GM12892 (cell line): ENCODE measurements around the gene LAIR2.

Experiments used
- POLR2A ChIP-seq: IDR thresholded peaks from 2 replicates; pipeline ENCODE4 v1.6.1; 2011; ENCODE audit warnings: low read depth, low read length, control low read depth
- POLR2AphosphoS5 ChIP-seq: IDR thresholded peaks from 2 replicates; pipeline ENCODE4 v1.6.1; 2011; ENCODE audit warnings: low read depth, low read length, control low read depth
- TAF1 ChIP-seq: IDR thresholded peaks from 2 replicates; pipeline ENCODE4 v1.6.1; 2011; ENCODE audit warnings: low read depth, mild to moderate bottlenecking, control low read depth, low read length, borderline replicate concordance

DNA sequence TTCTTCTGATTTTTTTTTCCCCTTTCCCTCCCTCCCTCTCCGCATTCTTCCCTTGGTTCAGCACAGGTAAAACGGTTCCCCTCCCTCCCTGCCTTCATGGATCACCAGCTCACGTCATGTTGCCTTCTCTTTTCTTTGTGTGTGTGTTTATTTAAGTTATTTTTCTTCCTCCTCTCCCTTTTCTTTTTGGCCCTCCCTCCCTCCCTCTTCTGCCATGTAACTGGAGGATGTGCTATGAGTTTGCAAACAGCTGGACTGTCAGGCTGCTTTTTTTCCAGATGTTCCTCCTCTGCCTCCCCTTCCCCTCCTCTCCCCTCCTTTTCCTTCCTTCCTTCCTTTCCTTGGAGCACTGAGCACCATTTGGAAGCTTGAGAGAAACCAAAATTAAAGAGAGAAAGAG lies 41.0 kb upstream of the LAIR2 start:
- no peak; the same call in 1 of the 2 replicates for TF ChIP-seq POLR2AphosphoS5
- TF ChIP-seq POLR2A = no peak
- no peak for TF ChIP-seq TAF1
